T-helper 2 cell treated with Interferon-gamma antibody and Interleukin-4, amounts not matched to agents 5 μg/mL and 100 μg/mL, for 36 hours (primary cell): Measurements from ENCODE around the gene MAPK11.

ENCODE experiments used
- DNase-seq: peaks from one replicate; pipeline ENCODE4 v3.0.0; 2021; ENCODE audit warnings: low spot score
- H3K27ac Mint-ChIP-seq: one replicate; pipeline ENCODE4 v1.8.0; 2021; ENCODE audit warnings: mild to moderate bottlenecking, mixed read lengths
- H3K27me3 Mint-ChIP-seq: one replicate; pipeline ENCODE4 v1.8.0; 2021; ENCODE audit warnings: low read depth, mixed read lengths
- H3K36me3 Mint-ChIP-seq: one replicate; pipeline ENCODE4 v1.8.0; 2021; ENCODE audit warnings: low read depth, mixed read lengths
- H3K4me1 Mint-ChIP-seq: one replicate; pipeline ENCODE4 v1.8.0; 2021; ENCODE audit warnings: low read depth, mixed read lengths
- H3K4me3 Mint-ChIP-seq: one replicate; pipeline ENCODE4 v1.8.0; 2022; ENCODE audit warnings: mild to moderate bottlenecking, moderate library complexity, mixed read lengths
- H3K9me3 Mint-ChIP-seq: one replicate; pipeline ENCODE4 v1.8.0; 2021; ENCODE audit warnings: mixed read lengths

Gene MAPK11

DNA sequence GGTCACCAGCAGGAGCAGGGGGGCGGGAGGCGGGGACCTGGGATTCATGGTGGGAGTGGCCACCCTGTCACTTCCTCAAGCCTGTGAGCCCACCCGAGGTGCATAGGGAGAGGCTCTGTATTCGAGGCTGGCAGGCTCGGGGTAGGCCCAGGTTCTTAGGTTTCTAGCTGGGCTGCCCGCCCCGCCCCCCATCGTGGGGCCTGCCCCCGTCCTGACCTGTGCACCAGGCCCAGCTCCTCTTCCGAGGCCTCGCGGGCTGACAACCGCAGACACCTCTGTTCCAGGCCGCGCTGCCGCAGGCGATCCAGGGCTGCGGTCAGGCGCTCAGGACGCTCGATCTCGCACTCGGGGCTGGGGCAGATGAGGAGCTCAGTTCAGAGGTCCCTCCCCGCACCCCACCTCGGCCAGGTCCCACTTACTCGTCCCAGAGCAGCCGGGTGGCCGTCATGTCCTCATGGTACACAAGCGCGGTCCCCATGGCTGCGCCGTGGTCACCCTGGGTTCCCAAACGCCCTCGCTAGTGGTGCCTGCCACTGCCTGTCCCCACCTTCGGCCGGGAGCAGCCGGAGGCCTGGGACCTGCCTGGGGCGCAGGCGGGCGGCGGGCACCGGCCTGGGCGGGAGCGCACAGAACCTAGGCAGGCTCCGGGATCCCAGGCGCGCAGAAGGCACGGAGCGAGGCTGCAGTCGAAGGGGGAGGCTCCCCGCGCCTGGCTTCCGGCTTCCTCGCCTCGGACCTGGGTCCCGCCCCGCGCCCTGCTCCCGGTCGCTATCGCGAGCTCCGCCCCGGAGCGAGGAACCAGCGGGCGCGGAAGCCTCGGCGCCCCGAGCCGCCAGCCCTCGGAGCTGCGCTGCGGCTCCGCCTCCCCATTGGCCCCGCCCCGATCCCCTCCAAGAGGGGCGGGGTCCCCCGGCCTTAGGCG is 19.4 kb downstream of the MAPK11 start, which contains the start of gene HDAC10:
Gene HDAC10 (minus strand): TSS at position 711 of the 922 bp plus-strand sequence. CDS start 233 bp downstream, at position 478.
- peak; percentile 85 for DNase-seq
- no peaks in the 10 kb centered on the region for H3K9me3 Mint-ChIP-seq
- peaks cover 9% of the 10 kb centered on the region for H3K36me3 Mint-ChIP-seq
- no peaks in the 10 kb centered on the region for H3K27me3 Mint-ChIP-seq
- peak within 1 kb of the TSS; percentile 55 for H3K27ac Mint-ChIP-seq
- peaks cover 1% of the 10 kb centered on the region for H3K4me1 Mint-ChIP-seq
- H3K4me3 Mint-ChIP-seq: peak within 1 kb of the TSS; percentile 85

DNA sequence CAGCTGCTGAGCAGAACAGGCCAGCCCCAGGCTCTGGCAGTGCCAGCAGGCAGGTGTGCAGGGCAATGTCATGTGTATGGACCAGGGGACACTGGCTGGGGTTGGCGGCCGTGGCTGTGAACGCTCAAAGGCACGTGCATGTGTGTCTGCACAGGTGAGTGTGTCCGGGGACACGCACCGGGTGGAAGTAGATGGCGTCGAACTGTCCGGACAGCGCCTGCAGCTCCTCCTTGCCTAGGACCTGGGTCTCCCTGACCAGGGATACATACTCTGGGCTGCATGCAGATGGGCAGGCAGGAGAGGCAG is 20.0 kb downstream of the MAPK11 start:
- no peaks in the 10 kb centered on the region for H3K27me3 Mint-ChIP-seq
- no peak overlapping the region for H3K27ac Mint-ChIP-seq
- H3K4me3 Mint-ChIP-seq: peak overlapping the region; percentile 85
- DNase-seq: no peak
- no peaks in the 10 kb centered on the region for H3K9me3 Mint-ChIP-seq
- peaks cover 9% of the 10 kb centered on the region for H3K36me3 Mint-ChIP-seq
- H3K4me1 Mint-ChIP-seq: peaks cover 1% of the 10 kb centered on the region

GRCh38 chr22:50249341-50250248 is 20.6 kb downstream of the MAPK11 start:
- no peaks in the 10 kb centered on the region for H3K27me3 Mint-ChIP-seq
- H3K36me3 Mint-ChIP-seq: peaks cover 12% of the 10 kb centered on the region
- no peak overlapping the region for H3K27ac Mint-ChIP-seq
- H3K4me3 Mint-ChIP-seq: peak overlapping the region; percentile 85
- no peak for DNase-seq
- H3K9me3 Mint-ChIP-seq: no peaks in the 10 kb centered on the region
- H3K4me1 Mint-ChIP-seq: peaks cover 4% of the 10 kb centered on the region

DNA sequence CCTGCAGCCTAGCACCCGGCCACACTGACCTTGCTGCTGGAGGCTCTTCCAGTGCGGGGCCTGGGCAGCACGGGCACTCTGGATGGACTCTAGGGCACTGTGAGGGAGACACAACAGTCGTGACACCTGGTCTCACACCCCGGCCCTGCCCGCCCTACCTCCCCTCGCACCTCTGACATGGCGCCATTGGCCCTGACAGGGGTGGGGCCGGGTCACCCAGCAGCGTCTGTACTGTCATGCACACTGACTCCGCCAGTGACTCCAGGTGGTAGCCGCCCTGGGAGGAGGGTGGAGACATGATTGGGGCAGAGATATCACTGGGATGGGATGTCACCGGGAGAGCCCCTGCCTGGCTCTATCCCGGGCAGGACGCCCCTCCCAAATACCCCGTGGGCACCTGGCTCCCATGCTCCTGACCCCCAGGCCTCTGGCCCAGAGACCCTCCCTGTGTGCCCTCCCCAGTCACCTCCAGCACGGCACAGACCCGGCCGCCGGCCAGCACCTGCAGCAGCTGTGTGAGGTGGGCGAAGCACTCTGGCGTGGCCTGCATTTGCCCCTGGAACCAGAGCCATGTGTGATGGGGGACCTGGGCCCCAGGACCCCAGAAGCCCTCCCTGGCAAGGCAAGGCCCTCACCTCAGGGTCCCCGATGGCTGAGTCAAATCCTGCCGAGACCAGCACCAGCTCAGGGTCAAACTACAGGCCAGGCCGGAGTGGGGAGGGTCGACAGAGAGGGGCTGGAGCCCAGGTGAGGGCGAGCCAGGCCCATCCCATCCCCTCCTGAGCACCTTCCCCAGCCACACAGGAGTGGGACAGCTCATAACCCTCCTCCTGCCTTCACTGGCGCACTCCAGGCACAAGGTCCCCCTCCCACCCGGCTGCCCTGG is 21.7 kb downstream of the MAPK11 start:
- H3K4me3 Mint-ChIP-seq: no peak overlapping the region
- peaks cover 12% of the 10 kb centered on the region for H3K36me3 Mint-ChIP-seq
- no peaks in the 10 kb centered on the region for H3K9me3 Mint-ChIP-seq
- no peak for DNase-seq
- peaks cover 4% of the 10 kb centered on the region for H3K4me1 Mint-ChIP-seq
- no peaks in the 10 kb centered on the region for H3K27me3 Mint-ChIP-seq
- peak overlapping the region; percentile 89 for H3K27ac Mint-ChIP-seq

DNA sequence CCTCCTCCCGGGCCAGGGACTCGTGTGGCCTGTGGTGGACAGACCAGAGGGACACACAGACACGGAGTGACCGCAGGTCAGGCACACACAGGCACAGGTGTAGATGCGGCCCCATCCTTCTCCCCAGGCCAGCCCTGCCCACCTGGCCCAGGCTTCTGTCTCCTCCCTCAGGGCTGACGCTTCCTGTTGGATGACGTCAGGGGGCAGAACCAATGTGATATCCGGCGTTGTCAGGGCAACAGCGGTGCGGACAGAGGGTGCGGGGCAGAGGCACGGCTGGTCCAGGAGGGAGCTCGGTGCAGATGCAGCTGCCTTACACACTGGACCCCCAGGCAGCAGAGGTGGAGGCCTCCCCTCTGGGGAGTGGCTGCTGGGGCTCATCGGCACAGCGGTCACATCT is 22.4 kb downstream of the MAPK11 start:
- H3K27ac Mint-ChIP-seq: peak overlapping the region; percentile 89
- H3K4me3 Mint-ChIP-seq: peak overlapping the region; percentile 43
- no peaks in the 10 kb centered on the region for H3K9me3 Mint-ChIP-seq
- DNase-seq: peak; percentile 37
- H3K4me1 Mint-ChIP-seq: peaks cover 4% of the 10 kb centered on the region
- H3K36me3 Mint-ChIP-seq: peaks cover 12% of the 10 kb centered on the region
- no peaks in the 10 kb centered on the region for H3K27me3 Mint-ChIP-seq

- H3K27ac Mint-ChIP-seq: peak overlapping the region; percentile 31
- DNase-seq: no peak
- H3K4me1 Mint-ChIP-seq: peaks cover 10% of the 10 kb centered on the region
- H3K9me3 Mint-ChIP-seq: no peaks in the 10 kb centered on the region
- peak overlapping the region; percentile 68 for H3K4me3 Mint-ChIP-seq
- H3K27me3 Mint-ChIP-seq: no peaks in the 10 kb centered on the region
- peaks cover 15% of the 10 kb centered on the region for H3K36me3 Mint-ChIP-seq
Observed at GRCh38 chr22:50246242-50247175, 23.7 kb downstream of the MAPK11 start.

- H3K4me3 Mint-ChIP-seq: peak overlapping the region; percentile 100
- no peak for DNase-seq
- peaks cover 16% of the 10 kb centered on the region for H3K36me3 Mint-ChIP-seq
- no peaks in the 10 kb centered on the region for H3K27me3 Mint-ChIP-seq
- no peaks in the 10 kb centered on the region for H3K9me3 Mint-ChIP-seq
- peak overlapping the region; percentile 100 for H3K27ac Mint-ChIP-seq
- H3K4me1 Mint-ChIP-seq: peaks cover 15% of the 10 kb centered on the region
Observed at GRCh38 chr22:50245214-50246072, 24.7 kb downstream of the MAPK11 start.

GRCh38 chr22:50244420-50245213 is 25.6 kb downstream of the MAPK11 start, which contains the start of gene TUBGCP6:
Gene TUBGCP6, minus strand, starts transcription at chr22:50245023. Its CDS starts 564 bp downstream, at chr22:50244459.
- Mint-ChIP-seq H3K27ac (peak within 1 kb of the TSS; percentile 100), H3K4me3 (peak within 1 kb of the TSS; percentile 100), H3K4me1 (peaks cover 15% of the 10 kb centered on the region), H3K27me3 (no peaks in the 10 kb centered on the region), H3K9me3 (no peaks in the 10 kb centered on the region), H3K36me3 (peaks cover 20% of the 10 kb centered on the region)
- peak; percentile 96 for DNase-seq

GRCh38 chr22:50243685-50244419 is 26.3 kb downstream of the MAPK11 start:
- Mint-ChIP-seq H3K4me3 (peak overlapping the region; percentile 100), H3K4me1 (peaks cover 15% of the 10 kb centered on the region), H3K36me3 (peaks cover 23% of the 10 kb centered on the region), H3K27me3 (no peaks in the 10 kb centered on the region), H3K9me3 (no peaks in the 10 kb centered on the region), H3K27ac (peak overlapping the region; percentile 100)
- no peak for DNase-seq

DNA sequence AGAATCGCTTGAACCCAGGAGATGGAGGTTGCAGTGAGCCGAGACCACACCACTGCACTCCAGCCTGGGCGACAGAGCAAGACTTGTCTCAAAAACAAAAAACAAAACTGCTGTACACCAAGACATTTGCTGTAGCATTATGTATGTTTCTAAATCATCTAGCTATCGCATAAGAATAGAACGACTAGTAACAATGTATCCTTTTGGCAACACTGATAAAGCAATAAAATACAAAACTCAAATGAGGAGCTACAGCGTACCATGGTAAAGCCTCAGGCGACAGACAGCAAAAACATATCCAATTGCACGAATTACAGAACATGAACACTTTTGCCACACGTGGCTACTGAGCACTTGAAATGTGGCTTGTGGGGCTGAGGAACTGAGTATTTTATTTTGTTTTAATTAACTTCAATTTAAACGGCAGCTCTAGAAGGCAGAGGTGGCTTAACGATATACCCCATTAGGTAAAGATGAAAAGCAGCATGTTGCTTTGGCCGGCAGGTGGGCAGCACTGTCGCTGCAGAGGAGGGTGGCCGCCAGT is 27.7 kb downstream of the MAPK11 start:
- H3K27ac Mint-ChIP-seq: peak overlapping the region; percentile 67
- H3K27me3 Mint-ChIP-seq: no peaks in the 10 kb centered on the region
- H3K9me3 Mint-ChIP-seq: no peaks in the 10 kb centered on the region
- H3K4me1 Mint-ChIP-seq: peaks cover 15% of the 10 kb centered on the region
- peaks cover 25% of the 10 kb centered on the region for H3K36me3 Mint-ChIP-seq
- H3K4me3 Mint-ChIP-seq: peak overlapping the region; percentile 100
- no peak for DNase-seq
